GM12878 (cell line): ENCODE data around the gene ADAT3. TPM values are rescaled to one million over a fixed set of nuclear protein-coding genes. Genes with fewer than 3 reads are reported as not detected.

Experiments
- ATAC-seq: fragments of 200-7000 bp; cut with Tn5 transposase; 3 replicates; pipeline ENCODE4 v1.9.1; 2020; ENCODE audit warnings: mild to moderate bottlenecking, moderate library complexity
- BruUV-seq: library from RNA; stranded (reverse); fragments of 400-500 nt; replicated peaks from 2 replicates; lab custom pipeline; 2021; lab: Mats Ljungman, UMichigan
- CTCF ChIA-PET: fragments of 300-600 bp; sonication (Branson Sonifier 250); formaldehyde crosslinking; extraction: SDS; loops from one replicate; lab custom pipeline; 2021; ENCODE audit warnings: inconsistent platforms; lab: Yijun Ruan, JAX
- POLR2A ChIA-PET: fragments of 350-600 bp; formaldehyde crosslinking; extraction: SDS; loops from one replicate; lab custom pipeline; 2021; ENCODE audit warnings: inconsistent platforms; lab: Charles Lee
- RAD21 ChIA-PET: fragments of 300-600 bp; sonication (Branson Sonifier 250); formaldehyde crosslinking; loops from one replicate; lab custom pipeline; 2023; ENCODE audit warnings: antibody characterized with exemption; ENCODE audit not compliant: unreplicated experiment; lab: Charles Lee
- SMC1A ChIA-PET: fragments of 300-600 bp; sonication (Branson Sonifier 250); formaldehyde crosslinking; loops from one replicate; lab custom pipeline; 2023; ENCODE audit not compliant: unreplicated experiment, uncharacterized antibody; lab: Charles Lee
- DNase-seq: peaks from one replicate; pipeline ENCODE4 v3.0.0-alpha.2; 2011; ENCODE audit warnings: low read depth, low spot score
- FAIRE-seq: peaks from 3 replicates; lab custom pipeline; 2011; peaks lifted over from hg19 to GRCh38; lab: Jason Lieb, UNC
- H2AFZ ChIP-seq: 2 replicates; pipeline ENCODE4 v1.6.0; 2011; ENCODE audit warnings: low read depth, low read length, control low read depth; ENCODE audit not compliant: control insufficient read depth
- H3K27ac ChIP-seq: 2 replicates; pipeline ENCODE4 v1.5.1; 2011; ENCODE audit warnings: control low read depth; ENCODE audit not compliant: control insufficient read depth, insufficient read depth
- H3K27me3 ChIP-seq, 2 experiments: replicated peaks in 1 of 2; 2 replicates each; pipeline versions ENCODE4 v1.6.0 to v1.6.1; 2011; ENCODE audit warnings: low read length in 1 of 2; ENCODE audit not compliant: control insufficient read depth in 2 of 2, insufficient read depth in 2 of 2
- H3K36me3 ChIP-seq, 2 experiments: 2 replicates each; pipeline ENCODE4 v1.5.1; 2011; ENCODE audit warnings: low read length in 1 of 2; ENCODE audit not compliant: control insufficient read depth in 2 of 2, insufficient read depth in 2 of 2
- H3K4me1 ChIP-seq: 2 replicates; pipeline ENCODE4 v1.6.1; 2011; ENCODE audit warnings: mild to moderate bottlenecking, low read length, moderate library complexity, mixed read lengths; ENCODE audit not compliant: control insufficient read depth, insufficient read depth
- H3K4me2 ChIP-seq: 2 replicates; pipeline ENCODE4 v1.6.0; 2011; ENCODE audit warnings: control low read depth; ENCODE audit not compliant: control insufficient read depth, insufficient read depth
- H3K4me3 ChIP-seq: fragments of 200-600 bp; sonication (generic); 2 replicates; pipeline ENCODE4 v1.5.1; 2016
- H3K79me2 ChIP-seq: 2 replicates; pipeline ENCODE4 v1.6.0; 2011; ENCODE audit warnings: low read length; ENCODE audit not compliant: control insufficient read depth, insufficient read depth
- H3K9ac ChIP-seq: 2 replicates; pipeline ENCODE4 v1.8.0; 2011; ENCODE audit warnings: low read length, control low read depth, mixed read lengths; ENCODE audit not compliant: control insufficient read depth, insufficient read depth
- H3K9me3 ChIP-seq: replicated peaks from 3 replicates; pipeline ENCODE4 v1.5.1; 2011; ENCODE audit warnings: mild to moderate bottlenecking, low read length; ENCODE audit not compliant: control insufficient read depth, insufficient read depth
- H4K20me1 ChIP-seq: 2 replicates; pipeline ENCODE4 v1.6.0; 2011; ENCODE audit not compliant: control insufficient read depth, insufficient read depth
- BACH1 ChIP-seq: fragments of 450-650 bp; IDR thresholded peaks from 2 replicates; pipeline ENCODE4 v1.6.1; 2017; ENCODE audit warnings: mild to moderate bottlenecking, borderline replicate concordance
- KLF5 ChIP-seq: fragments of 450-650 bp; IDR thresholded peaks from 2 replicates; pipeline ENCODE4 v1.6.1; 2014; ENCODE audit warnings: mild to moderate bottlenecking; ENCODE audit not compliant: partially characterized antibody
- POLR2A ChIP-seq: IDR thresholded peaks from 2 replicates; pipeline ENCODE4 v1.6.1; 2011; ENCODE audit warnings: low read depth, mild to moderate bottlenecking, low read length
- POLR2AphosphoS5 ChIP-seq: IDR thresholded peaks from 2 replicates; pipeline ENCODE4 v1.6.1; 2011; ENCODE audit warnings: mild to moderate bottlenecking, low read length, inconsistent platforms
- RUNX3 ChIP-seq: IDR thresholded peaks from 2 replicates; pipeline ENCODE4 v1.6.1; 2012; ENCODE audit warnings: low read length, inconsistent platforms
- SMC3 ChIP-seq: IDR thresholded peaks from 2 replicates; pipeline ENCODE4 v1.6.1; 2011; ENCODE audit warnings: low read length, improper control_type of control experiment, borderline replicate concordance
- SPI1 ChIP-seq: IDR thresholded peaks from 2 replicates; pipeline ENCODE4 v1.6.1; 2011; ENCODE audit warnings: low read depth, mild to moderate bottlenecking, low read length, moderate library complexity, borderline replicate concordance; ENCODE audit not compliant: insufficient read depth
- SRF ChIP-seq, 2 experiments: IDR thresholded peaks; 2 replicates each; pipeline ENCODE4 v1.6.1; 2011; ENCODE audit warnings: low read depth in 2 of 2, low read length in 2 of 2, mild to moderate bottlenecking in 1 of 2, moderate library complexity in 1 of 2
- ZNF207 ChIP-seq: fragments of 450-650 bp; IDR thresholded peaks from 2 replicates; pipeline ENCODE4 v1.6.1; 2014; ENCODE audit warnings: antibody characterized with exemption, mild to moderate bottlenecking, borderline replicate concordance
- WGBS: methylation state at CpG from one replicate; pipeline ENCODE4 v1.1.6; 2016; ENCODE audit warnings: low lambda C conversion rate; ENCODE audit not compliant: insufficient replicate concordance, insufficient coverage; ENCODE audit errors: missing lambda C conversion rate; 5-methylcytosine and 5-hydroxymethylcytosine counted together
- in situ Hi-C: fragments of 300-500 bp; cut with MboI; formaldehyde crosslinking; loops from 9 replicates; pipeline ENCODE4 v1.14.3; 2018; ENCODE audit warnings: mixed read lengths
- intact Hi-C: fragments of 100-400 bp; cut with micrococcal nuclease; formaldehyde crosslinking; loops from one replicate; pipeline ENCODE4 v1.14.2; 2022; ENCODE audit not compliant: unreplicated experiment
- polyA plus RNA-seq, 11 experiments: library from polyadenylated mRNA; depleted of rRNA in 4 of 11; unstranded in 6 of 11; stranded (reverse) in 5 of 11; fragments of >200 nt; fragmentation: Nextera tagmentation in 4 of 11; fragmentation: Illumina TruSeq in 1 of 11; extraction: Ambion mirVana in 4 of 11; extraction: Trizol in 1 of 11; gene quantifications; 1 replicate in 1 of 11; 2 replicates in 10 of 11; pipeline versions ENCODE4 v1.2.1 to v1.2.3, GENCODE V29; 2011 to 2016; ENCODE audit warnings: inconsistent platforms in 2 of 11, missing spikeins in 2 of 11, low read depth in 1 of 11
- total RNA-seq, 4 experiments: library from RNA; depleted of rRNA in 3 of 4; stranded (reverse); fragments of >200 nt in 3 of 4; fragmentation: Illumina TruSeq in 1 of 4; extraction: Trizol in 1 of 4; gene quantifications; 2 replicates each; pipeline versions ENCODE4 v1.2.1 to v1.2.3, GENCODE V29; 2013 to 2021

Gene ADAT3
- total and polyA plus RNA-seq, 10 of the 15 experiments (the other 5 are each of a cell fraction or from before 2014, with no cell fraction given): 0.27 to 11.8 (median 7.7) TPM; not detected in 3

DNA sequence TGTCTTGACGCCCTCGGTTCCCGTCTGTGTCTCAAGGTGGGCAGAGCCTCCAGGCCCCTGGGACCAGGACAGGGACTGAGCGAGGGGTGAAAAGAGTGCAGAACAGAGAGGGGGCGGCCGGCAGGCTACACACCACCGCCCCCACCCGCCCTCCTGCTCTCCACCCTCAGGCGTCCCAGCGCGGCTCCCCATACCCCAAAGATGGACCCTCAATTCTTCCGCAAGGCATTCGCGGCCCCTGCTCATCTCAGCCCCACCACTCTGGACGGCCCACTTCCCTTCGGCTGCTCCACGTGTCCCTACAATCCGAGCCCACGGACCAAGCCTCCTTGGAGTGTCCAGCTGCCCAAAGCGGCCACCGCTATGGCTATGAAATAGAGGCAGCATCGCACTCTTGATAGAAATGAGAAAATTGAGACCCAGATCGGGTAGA, 43.6 kb upstream of the ADAT3 start:
- peak overlapping the region; percentile 56 for H3K9ac ChIP-seq
- WGBS: 25% methylated on average over 21 of the region's 23 CpGs

DNA sequence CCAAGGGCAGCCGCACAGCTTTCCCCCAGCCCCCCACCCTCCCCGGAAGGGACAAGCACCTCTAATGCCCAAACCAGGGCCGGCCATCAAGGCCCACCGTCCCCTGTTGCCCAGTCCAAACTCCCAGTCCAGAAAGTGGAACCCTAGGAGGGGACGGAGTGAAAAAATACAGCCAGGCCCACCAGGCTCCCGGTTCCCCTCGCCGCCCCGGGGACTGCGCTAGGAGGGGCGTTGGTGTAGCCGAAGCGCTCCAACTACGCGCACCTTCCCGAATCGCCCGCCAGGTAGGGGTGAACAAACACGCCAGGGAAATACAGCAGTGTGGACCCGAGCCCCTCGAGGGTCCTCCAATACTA, 43.2 kb upstream of the ADAT3 start:
- Histone ChIP-seq H3K27ac (peak overlapping the region; percentile 35), H3K27me3 (no peaks in the 10 kb centered on the region), H4K20me1 (peaks cover 7% of the 10 kb centered on the region; the same call in 1 of the 2 replicates), H3K9me3 (no peaks in the 10 kb centered on the region), H3K9ac (peak overlapping the region; percentile 56), H3K36me3 (no peaks in the 10 kb centered on the region), H3K79me2 (peaks cover 59% of the 10 kb centered on the region), H3K4me2 (peak overlapping the region; percentile 72), H3K4me3 (peak overlapping the region; percentile 94), H3K4me1 (peaks cover 8% of the 10 kb centered on the region), H2AFZ (no peak overlapping the region)
- TF ChIP-seq POLR2AphosphoS5 (no peak), SMC3 (no peak), RUNX3 (no peak), ZNF207 (no peak), POLR2A (0 out of 2 replicates have a peak, but pooled peaks have one; percentile 10)
- TSS peak; percentile 63 for BruUV-seq
- in situ Hi-C loops (loop anchor here (25.0 kb wide), 1 partner anchor 1500 kb away; the partner anchor contains the start of gene NFIC), intact Hi-C loops (no loop called here)
- WGBS: under 1% methylated on average over 21 of the region's 21 CpGs
- ChIA-PET CTCF (no interaction called here), SMC1A (no interaction called here), RAD21 (no interaction called here), POLR2A (no interaction called here)
- FAIRE-seq (no peak), ATAC-seq (no peak), DNase-seq (no peak)

More for the DNA sequence above, 43.6 kb upstream of the ADAT3 start:
- Histone ChIP-seq H2AFZ (no peak overlapping the region), H3K27me3 (no peaks in the 10 kb centered on the region), H3K27ac (peak overlapping the region; percentile 35; the same call in 1 of the 2 replicates), H3K4me2 (peak overlapping the region; percentile 72), H3K4me1 (peaks cover 8% of the 10 kb centered on the region), H3K4me3 (peak overlapping the region; percentile 94), H4K20me1 (peaks cover 7% of the 10 kb centered on the region; the same call in 1 of the 2 replicates), H3K79me2 (peaks cover 63% of the 10 kb centered on the region), H3K36me3 (no peaks in the 10 kb centered on the region), H3K9me3 (no peaks in the 10 kb centered on the region)
- in situ Hi-C loops: loop anchor here (25.0 kb wide), 1 partner anchor 1501 kb away; the partner anchor contains the start of gene NFIC
- FAIRE-seq: no peak
- ATAC-seq: no peak
- CTCF ChIA-PET: no interaction called here
- no TSS peak for BruUV-seq
- POLR2A ChIA-PET: interaction anchor here (1.2 kb wide), 1 partner anchor 15 kb away, joined by 3 read pairs; no protein-coding TSS in a partner anchor
- intact Hi-C loops: no loop called here
- SMC1A ChIA-PET: no interaction called here
- DNase-seq: no peak
- RAD21 ChIA-PET: no interaction called here
- TF ChIP-seq BACH1: no peak
- no peak for TF ChIP-seq KLF5
- TF ChIP-seq SPI1: peak; percentile 2; the same call in 1 of the 2 replicates
- TF ChIP-seq SRF (IDR thresholded peaks at IDR 0.05; ENCODE audit: low read depth in 2 of 2, low read length in 2 of 2): no peak
